GM23248 (cell line): ENCODE results near the gene TNRC6C. TPM values are rescaled to one million over a fixed set of nuclear protein-coding genes. Genes with fewer than 3 reads are reported as not detected.

Experiments
- DNase-seq: peaks from one replicate; pipeline ENCODE4 v3.0.0-alpha.2; 2015
- H2AFZ ChIP-seq: fragments of 200-600 bp; sonication (generic); 2 replicates; pipeline ENCODE4 v1.6.1; 2016; ENCODE audit warnings: antibody characterized with exemption
- H3F3A ChIP-seq: fragments of 200-600 bp; sonication (generic); 2 replicates; pipeline ENCODE4 v1.6.1; 2016; ENCODE audit warnings: mild to moderate bottlenecking, antibody characterized with exemption, mixed run types; ENCODE audit not compliant: insufficient read depth
- H3K27ac ChIP-seq: fragments of 200-600 bp; sonication (generic); 2 replicates; pipeline ENCODE4 v1.5.1; 2016; ENCODE audit warnings: mild to moderate bottlenecking
- H3K27me3 ChIP-seq: fragments of 200-600 bp; sonication (generic); replicated peaks from 2 replicates; pipeline ENCODE4 v1.6.1; 2016; ENCODE audit warnings: mild to moderate bottlenecking; ENCODE audit not compliant: insufficient read depth
- H3K36me3 ChIP-seq: fragments of 200-600 bp; sonication (generic); 2 replicates; pipeline ENCODE4 v1.6.1; 2016; ENCODE audit warnings: low read depth, mild to moderate bottlenecking
- H3K4me1 ChIP-seq: fragments of 200-600 bp; sonication (generic); 2 replicates; pipeline ENCODE4 v1.6.1; 2016; ENCODE audit warnings: mild to moderate bottlenecking; ENCODE audit not compliant: insufficient read depth
- H3K4me2 ChIP-seq: fragments of 200-600 bp; sonication (generic); one replicate; pipeline ENCODE4 v1.6.1; 2016; ENCODE audit warnings: mild to moderate bottlenecking; ENCODE audit not compliant: unreplicated experiment
- H3K4me3 ChIP-seq: fragments of 200-600 bp; sonication (generic); 2 replicates; pipeline ENCODE4 v1.5.1; 2016; ENCODE audit warnings: mild to moderate bottlenecking
- H3K79me2 ChIP-seq: fragments of 200-600 bp; sonication (generic); 2 replicates; pipeline ENCODE4 v1.6.1; 2016; ENCODE audit warnings: mild to moderate bottlenecking; ENCODE audit not compliant: insufficient read depth
- H3K9ac ChIP-seq: fragments of 200-600 bp; sonication (generic); 2 replicates; pipeline ENCODE4 v1.6.1; 2016; ENCODE audit warnings: mild to moderate bottlenecking
- H3K9me2 ChIP-seq: fragments of 200-600 bp; sonication (generic); 2 replicates; pipeline ENCODE4 v1.6.1; 2016; ENCODE audit warnings: mixed run types, mild to moderate bottlenecking, moderate library complexity; ENCODE audit not compliant: insufficient read depth
- H3K9me3 ChIP-seq: fragments of 200-600 bp; sonication (generic); one replicate; pipeline ENCODE4 v1.6.1; 2017; ENCODE audit warnings: low read depth
- H4K20me1 ChIP-seq: fragments of 200-600 bp; sonication (generic); 2 replicates; pipeline ENCODE4 v1.6.0; 2016; ENCODE audit not compliant: insufficient read depth
- EZH2 ChIP-seq: fragments of 200-600 bp; sonication (generic); IDR thresholded peaks from 2 replicates; pipeline ENCODE4 v1.6.1; 2018; ENCODE audit warnings: antibody characterized with exemption, mild to moderate bottlenecking; ENCODE audit not compliant: insufficient read depth, poor library complexity, severe bottlenecking
- EZH2phosphoT487 ChIP-seq: fragments of 200-600 bp; sonication (generic); IDR thresholded peaks from 2 replicates; pipeline ENCODE4 v1.6.1; 2018; ENCODE audit warnings: antibody characterized with exemption, moderate library complexity, mild to moderate bottlenecking, low read depth; ENCODE audit not compliant: insufficient read depth
- WGBS, 2 experiments: methylation state at CpG; one replicate each; pipeline ENCODE4 v1.1.6; 2015 to 2017; ENCODE audit warnings: low lambda C conversion rate in 2 of 2, low coverage in 1 of 2; ENCODE audit errors: missing lambda C conversion rate in 2 of 2; 5-methylcytosine and 5-hydroxymethylcytosine counted together
- in situ Hi-C: fragments of 300-500 bp; cut with MboI; formaldehyde crosslinking; loops from 2 replicates; pipeline ENCODE4 v1.15.0; 2020
- polyA plus RNA-seq: library from polyadenylated mRNA; unstranded; fragments of >200 nt; fragmentation: Nextera tagmentation; extraction: Ambion mirVana; gene quantifications from 2 replicates; pipeline ENCODE4 v1.2.1, GENCODE V29; 2016
- total RNA-seq: library from RNA; depleted of rRNA; stranded (reverse); fragments of >200 nt; shearing (Covaris generic); gene quantifications from 2 replicates; pipeline ENCODE4 v1.2.3, GENCODE V29; 2014

The TNRC6C gene
- total and polyA plus RNA-seq, 2 experiments from 2014 or later: 2.3 TPM

GRCh38 chr17:77914385-77915254, 43.9 kb upstream of the TNRC6C start:
- Histone ChIP-seq H3K9me2 (no peaks in the 10 kb centered on the region), H3K4me3 (no peak overlapping the region), H3K4me1 (no peaks in the 10 kb centered on the region), H3F3A (no peaks in the 10 kb centered on the region), H3K27me3 (peaks cover 43% of the 10 kb centered on the region), H3K4me2 (no peak overlapping the region), H4K20me1 (no peaks in the 10 kb centered on the region), H3K27ac (no peak overlapping the region), H3K36me3 (no peaks in the 10 kb centered on the region), H3K9me3 (no peaks in the 10 kb centered on the region), H3K79me2 (no peaks in the 10 kb centered on the region), H2AFZ (no peak overlapping the region), H3K9ac (no peak overlapping the region)
- 34 to 36% methylated on average over 17 to 18 of the region's 18 CpGs for WGBS, 2 experiments
- no peak for DNase-seq
- in situ Hi-C loops: no loop called here
- TF ChIP-seq EZH2phosphoT487: no peak
- TF ChIP-seq EZH2: no peak

- Histone ChIP-seq H3K79me2 (no peaks in the 10 kb centered on the region), H3K4me2 (no peak overlapping the region), H3K4me1 (no peaks in the 10 kb centered on the region), H3K4me3 (no peak overlapping the region), H2AFZ (no peak overlapping the region), H3K27ac (no peak overlapping the region), H3K27me3 (peaks cover 43% of the 10 kb centered on the region), H3K9me3 (no peaks in the 10 kb centered on the region), H3K9me2 (no peaks in the 10 kb centered on the region), H3K9ac (no peak overlapping the region), H3K36me3 (no peaks in the 10 kb centered on the region), H3F3A (no peaks in the 10 kb centered on the region), H4K20me1 (no peaks in the 10 kb centered on the region)
- in situ Hi-C loops: no loop called here
- WGBS, 2 experiments: 37 to 39% methylated on average over 7 of the region's 7 CpGs
- no peak for DNase-seq
- TF ChIP-seq EZH2 (no peak), EZH2phosphoT487 (no peak)
These were observed 42.9 kb upstream of the TNRC6C start for GRCh38 chr17:77915594-77916021.

GRCh38 chr17:77916264-77916663, 42.2 kb upstream of the TNRC6C start:
- no peaks in the 10 kb centered on the region for H3F3A ChIP-seq
- H3K9me2 ChIP-seq: no peaks in the 10 kb centered on the region
- H3K27ac ChIP-seq: no peak overlapping the region
- H3K79me2 ChIP-seq: no peaks in the 10 kb centered on the region
- no peak overlapping the region for H3K4me2 ChIP-seq
- no peak overlapping the region for H2AFZ ChIP-seq
- H3K4me1 ChIP-seq: no peaks in the 10 kb centered on the region
- H3K4me3 ChIP-seq: no peak overlapping the region
- 3 to 5% methylated on average over 6 of the region's 6 CpGs for WGBS, 2 experiments
- DNase-seq: no peak
- H3K9me3 ChIP-seq: no peaks in the 10 kb centered on the region
- in situ Hi-C loops: no loop called here
- H4K20me1 ChIP-seq: no peaks in the 10 kb centered on the region
- TF ChIP-seq EZH2 (no peak), EZH2phosphoT487 (no peak)
- H3K36me3 ChIP-seq: no peaks in the 10 kb centered on the region
- H3K9ac ChIP-seq: no peak overlapping the region
- peaks cover 43% of the 10 kb centered on the region for H3K27me3 ChIP-seq

GRCh38 chr17:77916703-77917481, 41.6 kb upstream of the TNRC6C start:
- Histone ChIP-seq H3K36me3 (no peaks in the 10 kb centered on the region), H3K9me2 (no peaks in the 10 kb centered on the region), H2AFZ (no peak overlapping the region), H3K4me2 (no peak overlapping the region), H3K4me1 (no peaks in the 10 kb centered on the region), H3K4me3 (no peak overlapping the region), H3K9me3 (no peaks in the 10 kb centered on the region), H4K20me1 (no peaks in the 10 kb centered on the region), H3K9ac (no peak overlapping the region), H3K79me2 (no peaks in the 10 kb centered on the region), H3F3A (no peaks in the 10 kb centered on the region), H3K27me3 (peaks cover 43% of the 10 kb centered on the region), H3K27ac (no peak overlapping the region)
- TF ChIP-seq EZH2 (no peak), EZH2phosphoT487 (no peak)
- WGBS, 2 experiments: 25% methylated on average over 17 of the region's 17 CpGs
- DNase-seq: no peak
- in situ Hi-C loops: no loop called here
